ENCODE results near the gene CEACAM3.
"Not testable (repeated sequence)": the region's sequence is repeated elsewhere in the genome, so short reads cannot be mapped to it uniquely, and the experiment has no call there.

CEACAM3 gene

GRCh38 chr19:41796362-41796761 lies at the start of gene CEACAM3:
Gene CEACAM3 (plus strand): TSS chr19:41796587. CDS start chr19:41796678, 91 bp downstream.
- no peak for DNase-seq

- no peak for DNase-seq
Measured at GRCh38 chr19:41746593-41747227, 49.7 kb upstream of the CEACAM3 start.

GRCh38 chr19:41748012-41748411 lies 48.4 kb upstream of the CEACAM3 start:
- DNase-seq = no peak

- DNase-seq = not testable (repeated sequence)
Measured at GRCh38 chr19:41750248-41751134, 45.9 kb upstream of the CEACAM3 start.

- no peak for DNase-seq
Measured at GRCh38 chr19:41753159-41753558, 43.2 kb upstream of the CEACAM3 start.

GRCh38 chr19:41753936-41754529 lies 42.4 kb upstream of the CEACAM3 start:
- no peak for DNase-seq

- DNase-seq = no peak
Measured at GRCh38 chr19:41755328-41755913, 41.0 kb upstream of the CEACAM3 start, which contains the start of gene CEACAM6. Gene CEACAM6 (plus strand): TSS chr19:41755530. CDS start chr19:41755639, 109 bp downstream.

GRCh38 chr19:41758846-41759245 lies 37.5 kb upstream of the CEACAM3 start:
- no peak for DNase-seq

GRCh38 chr19:41767115-41767514 lies 29.3 kb upstream of the CEACAM3 start:
- DNase-seq = no peak

- not testable (repeated sequence) for DNase-seq
Measured at GRCh38 chr19:41768105-41768504, 28.3 kb upstream of the CEACAM3 start.

- DNase-seq = no peak
Measured at GRCh38 chr19:41769608-41770007, 26.8 kb upstream of the CEACAM3 start.

GRCh38 chr19:41771410-41771809 lies 25.0 kb upstream of the CEACAM3 start:
- no peak for DNase-seq

- DNase-seq = no peak
Measured at GRCh38 chr19:41774515-41774980, 21.8 kb upstream of the CEACAM3 start.

GRCh38 chr19:41776700-41777099 lies 19.7 kb upstream of the CEACAM3 start:
- DNase-seq = no peak

GRCh38 chr19:41783612-41784011 lies 12.8 kb upstream of the CEACAM3 start:
- DNase-seq = no peak

- DNase-seq = no peak
Measured at GRCh38 chr19:41784312-41784711, 12.1 kb upstream of the CEACAM3 start.

GRCh38 chr19:41784743-41785142 lies 11.6 kb upstream of the CEACAM3 start:
- DNase-seq = no peak

- peak; percentile 56 for DNase-seq
Measured at GRCh38 chr19:41785653-41786052, 10.7 kb upstream of the CEACAM3 start.

GRCh38 chr19:41787055-41787454 lies 9.3 kb upstream of the CEACAM3 start:
- no peak for DNase-seq

GRCh38 chr19:41788518-41788917 lies 7.9 kb upstream of the CEACAM3 start:
- DNase-seq = not testable (repeated sequence)

GRCh38 chr19:41789053-41789452 lies 7.3 kb upstream of the CEACAM3 start:
- not testable (repeated sequence) for DNase-seq

- peak; percentile 19 for DNase-seq
Measured at GRCh38 chr19:41792513-41793413, 3.6 kb upstream of the CEACAM3 start.
